CD4-positive, alpha-beta memory T cell (primary cell): ENCODE data around the gene RBMY1B. TPM values are rescaled to one million over a fixed set of nuclear protein-coding genes. Genes with fewer than 3 reads are reported as not detected.
"Not testable (repeated sequence)": the region's sequence is repeated elsewhere in the genome, so short reads cannot be mapped to it uniquely, and the experiment has no call there.

ENCODE experiments used
- CTCF ChIA-PET: fragments of 350-600 bp; sonication (Branson Sonifier 250); formaldehyde crosslinking; loops from one replicate; lab custom pipeline; 2021; ENCODE audit warnings: inconsistent platforms; ENCODE audit not compliant: partially characterized antibody; lab: Charles Lee
- POLR2A ChIA-PET: fragments of 350-600 bp; sonication (Branson Sonifier 250); formaldehyde crosslinking; loops from one replicate; lab custom pipeline; 2021; ENCODE audit not compliant: partially characterized antibody; lab: Charles Lee
- DNase-seq, 5 donors: peaks; one replicate each; pipeline versions ENCODE4 v3.0.0 to v3.0.0-alpha.2; 2020 to 2022; ENCODE audit warnings: mixed read lengths in 1 of 5
- H3K27ac ChIP-seq: one replicate; pipeline ENCODE4 v1.7.0; 2013; ENCODE audit warnings: low read depth, low read length
- H3K27me3 ChIP-seq: 2 replicates; pipeline ENCODE4 v1.7.0; 2013; ENCODE audit warnings: mild to moderate bottlenecking, low read length, moderate library complexity; ENCODE audit not compliant: insufficient read depth
- H3K36me3 ChIP-seq: 2 replicates; pipeline ENCODE4 v1.7.0; 2013; ENCODE audit warnings: mild to moderate bottlenecking, low read length, moderate library complexity; ENCODE audit not compliant: insufficient read depth
- H3K4me1 ChIP-seq: 2 replicates; pipeline ENCODE4 v1.7.0; 2013; ENCODE audit warnings: mild to moderate bottlenecking, low read length, moderate library complexity; ENCODE audit not compliant: insufficient read depth
- H3K4me3 ChIP-seq, 2 donors: one replicate each; pipeline ENCODE4 v1.7.0; 2013; ENCODE audit warnings: low read length in 2 of 2, mild to moderate bottlenecking in 1 of 2
- H3K9me3 ChIP-seq, 2 donors: one replicate each; pipeline ENCODE4 v1.7.0; 2013; ENCODE audit warnings: low read length in 2 of 2, control low read depth in 1 of 2; ENCODE audit not compliant: control insufficient read depth in 1 of 2
- H3K27ac Mint-ChIP-seq, 7 donors: one replicate each; pipeline ENCODE4 v1.8.0; 2020 to 2021; ENCODE audit warnings: mixed read lengths in 7 of 7, mild to moderate bottlenecking in 6 of 7, inconsistent platforms in 3 of 7, moderate library complexity in 3 of 7
- H3K27me3 Mint-ChIP-seq, 2 donors: one replicate each; pipeline ENCODE4 v1.8.0; 2020 to 2021; ENCODE audit warnings: mixed read lengths in 2 of 2
- H3K36me3 Mint-ChIP-seq, 2 donors: one replicate each; pipeline ENCODE4 v1.8.0; 2020 to 2021; ENCODE audit warnings: mixed read lengths in 2 of 2, inconsistent platforms in 1 of 2, mild to moderate bottlenecking in 1 of 2
- H3K4me1 Mint-ChIP-seq, 4 donors: one replicate each; pipeline ENCODE4 v1.8.0; 2020 to 2021; ENCODE audit warnings: mixed read lengths in 4 of 4, mild to moderate bottlenecking in 1 of 4
- H3K4me3 Mint-ChIP-seq, 8 donors: one replicate each; pipeline ENCODE4 v1.8.0; 2020 to 2021; ENCODE audit warnings: mixed read lengths in 8 of 8, mild to moderate bottlenecking in 7 of 8, moderate library complexity in 6 of 8, inconsistent platforms in 3 of 8
- H3K9me3 Mint-ChIP-seq, 8 donors: one replicate each; pipeline ENCODE4 v1.8.0; 2020 to 2021; ENCODE audit warnings: mixed read lengths in 8 of 8, mild to moderate bottlenecking in 5 of 8, inconsistent platforms in 3 of 8, moderate library complexity in 1 of 8
- intact Hi-C: fragments of 100-400 bp; cut with micrococcal nuclease; formaldehyde crosslinking; loops from one replicate; pipeline ENCODE4 v1.15.1; 2023
- polyA plus RNA-seq, 2 donors: library from polyadenylated mRNA; unstranded; fragments of 300-500 nt; fragmentation: Illumina TruSeq; gene quantifications; one replicate each; pipeline ENCODE4 v1.2.3, GENCODE V29; 2021
- total RNA-seq, 2 experiments: library from RNA; stranded (reverse); gene quantifications; one replicate each; pipeline ENCODE4 v1.2.3, GENCODE V29; 2021

Gene RBMY1B
- total RNA-seq (not detected), polyA plus RNA-seq (not detected)

DNA sequence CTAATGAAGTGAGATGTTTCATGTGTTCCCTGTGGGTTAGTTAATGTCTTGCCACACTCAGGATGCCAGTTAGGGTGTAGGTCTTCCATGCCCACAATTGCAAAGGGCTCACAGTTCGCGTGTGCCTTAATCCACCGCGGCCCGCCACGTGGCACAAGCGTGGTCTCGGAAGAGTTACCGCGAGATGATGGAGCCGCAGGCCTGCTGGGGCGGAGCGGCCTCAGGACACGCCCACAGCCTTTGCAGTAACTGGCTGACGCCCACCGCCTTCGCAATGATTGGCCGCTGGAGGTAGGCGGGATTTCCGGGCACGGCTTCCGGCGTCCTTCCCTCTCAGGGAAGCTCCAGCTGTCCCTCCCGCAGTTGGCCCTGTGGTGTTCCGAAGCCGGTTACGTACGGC, at the start of gene RBMY1B:
Gene RBMY1B (plus strand): TSS at position 301 of the 400 bp plus-strand sequence. CDS start 2,013 bp downstream, outside the sequence.
- H3K4me3 ChIP-seq, CTCF ChIA-PET, H3K9me3 Mint-ChIP-seq, H3K4me1 Mint-ChIP-seq, H3K27me3 ChIP-seq, DNase-seq, H3K36me3 ChIP-seq, H3K36me3 Mint-ChIP-seq, H3K27ac Mint-ChIP-seq, H3K27me3 Mint-ChIP-seq, intact Hi-C loops, H3K4me1 ChIP-seq, H3K4me3 Mint-ChIP-seq, H3K9me3 ChIP-seq, POLR2A ChIA-PET, H3K27ac ChIP-seq: not testable (repeated sequence)

DNA sequence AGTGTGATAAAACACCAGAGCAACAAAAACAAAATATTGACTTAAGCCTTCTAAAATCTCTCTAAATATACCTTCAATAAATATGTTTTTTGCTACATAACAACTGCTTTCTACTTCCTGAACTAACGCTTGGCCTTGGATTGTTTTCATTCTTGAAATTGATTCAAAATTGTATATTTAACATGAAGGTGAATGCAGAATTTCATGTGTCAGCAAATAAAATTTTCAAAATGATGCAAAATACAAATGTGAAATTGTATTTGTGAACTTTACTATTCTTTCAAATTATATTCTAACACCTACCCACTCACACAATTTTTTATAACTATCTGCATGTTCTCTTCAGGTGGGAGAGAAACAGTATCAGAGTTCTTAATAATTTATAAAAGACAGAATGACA, 48.2 kb upstream of the RBMY1B start:
- DNase-seq, H3K27me3 Mint-ChIP-seq, H3K4me1 ChIP-seq, H3K9me3 ChIP-seq, CTCF ChIA-PET, H3K9me3 Mint-ChIP-seq, H3K4me3 ChIP-seq, POLR2A ChIA-PET, H3K36me3 Mint-ChIP-seq, H3K4me1 Mint-ChIP-seq, H3K36me3 ChIP-seq, H3K4me3 Mint-ChIP-seq, H3K27me3 ChIP-seq, H3K27ac ChIP-seq, H3K27ac Mint-ChIP-seq, intact Hi-C loops: not testable (repeated sequence)

DNA sequence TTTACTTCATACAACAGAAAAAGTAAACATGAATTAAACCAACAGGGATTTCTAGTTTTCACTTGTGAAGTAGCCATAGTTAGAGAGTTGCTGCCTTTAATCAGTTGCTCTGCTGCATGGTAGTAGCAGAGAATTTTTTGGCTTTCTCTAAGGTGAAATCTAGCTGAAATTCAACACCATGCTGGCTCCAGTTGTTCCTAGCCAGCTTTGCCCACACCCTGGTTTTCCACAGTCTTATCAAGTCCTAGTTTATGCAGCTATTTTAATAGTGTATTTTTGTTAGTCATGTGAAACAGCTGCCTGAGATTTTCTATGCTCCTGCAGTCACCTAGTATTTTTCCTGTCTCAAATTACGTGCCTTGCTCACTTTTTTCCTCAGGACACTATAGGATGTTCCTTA, 28.2 kb upstream of the RBMY1B start:
- DNase-seq = no peak
- H3K9me3 ChIP-seq = no peaks in the 10 kb centered on the region
- H3K4me3 Mint-ChIP-seq = no peak overlapping the region
- H3K27me3 Mint-ChIP-seq = peaks cover 0 to 1% of the 10 kb centered on the region in 2 donors
- no peaks in the 10 kb centered on the region for H3K36me3 ChIP-seq
- ChIA-PET CTCF (no interaction called here), POLR2A (no interaction called here)
- no peaks in the 10 kb centered on the region for H3K36me3 Mint-ChIP-seq
- intact Hi-C loops = no loop called here
- no peaks in the 10 kb centered on the region for H3K27me3 ChIP-seq
- no peaks in the 10 kb centered on the region for H3K4me1 Mint-ChIP-seq
- no peak overlapping the region for H3K27ac ChIP-seq
- H3K4me3 ChIP-seq = no peak overlapping the region
- no peak overlapping the region for H3K27ac Mint-ChIP-seq
- H3K4me1 ChIP-seq = no peaks in the 10 kb centered on the region
- no peaks in the 10 kb centered on the region for H3K9me3 Mint-ChIP-seq

- H3K9me3 ChIP-seq, H3K27me3 ChIP-seq, H3K4me3 ChIP-seq, H3K36me3 Mint-ChIP-seq, H3K4me1 Mint-ChIP-seq, H3K4me1 ChIP-seq, DNase-seq, POLR2A ChIA-PET, CTCF ChIA-PET, H3K9me3 Mint-ChIP-seq, H3K27ac ChIP-seq, H3K36me3 ChIP-seq, H3K27me3 Mint-ChIP-seq, intact Hi-C loops, H3K4me3 Mint-ChIP-seq, H3K27ac Mint-ChIP-seq: not testable (repeated sequence)
These were observed 23.4 kb downstream of the RBMY1B start, which contains the start of gene RBMY1A1 for GRCh38 chrY:21534579-21534978. TSS of gene RBMY1A1 (plus strand) at chrY:21534879. CDS start at chrY:21536892, 2,013 bp downstream.

GRCh38 chrY:21559316-21559984, 48.3 kb downstream of the RBMY1B start:
- H3K27me3 ChIP-seq, H3K9me3 ChIP-seq, CTCF ChIA-PET, H3K36me3 ChIP-seq, H3K27ac ChIP-seq, H3K9me3 Mint-ChIP-seq, H3K4me3 ChIP-seq, H3K4me1 Mint-ChIP-seq, POLR2A ChIA-PET, H3K27ac Mint-ChIP-seq, H3K4me1 ChIP-seq, DNase-seq, H3K36me3 Mint-ChIP-seq, H3K4me3 Mint-ChIP-seq, intact Hi-C loops, H3K27me3 Mint-ChIP-seq: not testable (repeated sequence)

Other genes starting within 250 kb of the RBMY1B start
- not detected for gene RBMY1A1, start 23.5 kb downstream of the RBMY1B start, total RNA-seq
- gene RBMY1A1, start 23.5 kb downstream of the RBMY1B start, polyA plus RNA-seq = not detected